HG03066 (cell line): ENCODE results near the gene IL10RA.
A peak's percentile ranks its signal among the peaks of the same experiment; 100 is the strongest.

Source experiments
- ATAC-seq: cut with Tn5 transposase; IDR thresholded peaks from one replicate; pipeline ENCODE4 v1.9.1; 2021; ENCODE audit warnings: low read depth; ENCODE audit not compliant: unreplicated experiment

Gene IL10RA

DNA sequence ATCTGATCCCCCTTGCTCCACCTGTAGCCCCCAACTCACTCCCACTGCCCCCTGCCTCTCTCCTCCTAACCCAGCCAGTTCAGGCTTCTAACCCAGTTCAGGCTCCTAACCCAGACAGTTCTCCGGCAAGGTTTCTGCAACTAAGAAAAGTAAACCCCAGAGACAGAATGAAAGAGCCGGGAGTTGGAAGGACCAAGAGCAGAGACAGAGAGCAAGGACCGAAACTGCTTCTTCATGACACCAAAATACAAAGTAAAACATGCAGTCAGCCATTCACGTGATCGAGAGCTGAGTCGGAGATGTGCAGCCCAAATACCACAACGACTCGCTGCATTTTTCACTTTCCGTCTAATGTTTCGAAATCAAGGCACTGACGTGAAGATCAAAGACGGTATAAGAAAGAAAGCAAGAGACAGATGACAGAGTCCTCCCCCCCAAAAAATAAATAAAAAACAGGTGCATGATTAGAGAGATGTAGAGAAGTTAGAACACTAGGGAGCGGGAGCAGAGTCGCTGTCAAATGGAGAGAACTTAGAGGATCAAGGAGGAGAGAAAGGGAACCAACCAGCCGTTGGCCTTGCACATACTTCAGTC lies 884 bp downstream of the IL10RA start:
- ATAC-seq: peak; percentile 52

- ATAC-seq: no peak
These were observed 3.3 kb downstream of the IL10RA start for GRCh38 chr11:117989351-117990102.

DNA sequence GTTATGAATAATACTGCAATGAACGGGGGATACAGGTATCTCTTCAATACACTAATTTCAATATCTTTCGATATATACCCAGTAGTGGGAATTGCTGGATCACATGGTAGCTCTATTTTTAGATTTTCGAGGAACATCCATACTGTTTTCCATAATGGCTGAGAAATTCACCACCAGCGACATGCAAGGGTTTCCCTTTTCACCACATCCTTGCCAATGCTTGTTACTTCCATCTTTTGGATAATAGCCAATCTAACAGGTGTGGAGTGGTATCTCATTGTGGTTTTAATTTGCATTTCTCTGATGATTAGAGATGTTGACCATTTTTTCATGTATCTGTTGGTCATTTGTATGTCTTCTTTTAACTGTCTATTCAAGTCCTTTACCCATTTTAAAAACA lies 5.9 kb downstream of the IL10RA start:
- no peak for ATAC-seq

DNA sequence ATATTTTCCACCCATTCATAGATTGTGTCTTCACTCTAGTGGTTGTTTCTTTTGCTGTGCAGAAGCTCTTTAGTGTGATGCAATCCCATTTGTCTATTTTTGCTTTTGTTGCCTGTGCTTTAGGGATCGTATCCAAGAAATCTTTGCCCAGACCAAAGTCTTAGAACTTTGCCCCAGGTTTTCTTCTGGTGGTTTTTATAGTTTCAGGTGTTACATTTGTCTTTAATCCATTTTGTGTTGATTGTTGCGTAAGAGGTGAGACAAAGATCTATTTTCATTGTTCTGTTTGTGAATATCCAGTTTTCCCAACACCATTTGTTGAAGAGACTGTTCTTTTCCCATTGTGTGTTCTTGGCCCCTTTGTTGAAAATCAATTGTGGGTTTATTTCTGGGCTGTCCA lies 6.4 kb downstream of the IL10RA start:
- ATAC-seq: no peak

DNA sequence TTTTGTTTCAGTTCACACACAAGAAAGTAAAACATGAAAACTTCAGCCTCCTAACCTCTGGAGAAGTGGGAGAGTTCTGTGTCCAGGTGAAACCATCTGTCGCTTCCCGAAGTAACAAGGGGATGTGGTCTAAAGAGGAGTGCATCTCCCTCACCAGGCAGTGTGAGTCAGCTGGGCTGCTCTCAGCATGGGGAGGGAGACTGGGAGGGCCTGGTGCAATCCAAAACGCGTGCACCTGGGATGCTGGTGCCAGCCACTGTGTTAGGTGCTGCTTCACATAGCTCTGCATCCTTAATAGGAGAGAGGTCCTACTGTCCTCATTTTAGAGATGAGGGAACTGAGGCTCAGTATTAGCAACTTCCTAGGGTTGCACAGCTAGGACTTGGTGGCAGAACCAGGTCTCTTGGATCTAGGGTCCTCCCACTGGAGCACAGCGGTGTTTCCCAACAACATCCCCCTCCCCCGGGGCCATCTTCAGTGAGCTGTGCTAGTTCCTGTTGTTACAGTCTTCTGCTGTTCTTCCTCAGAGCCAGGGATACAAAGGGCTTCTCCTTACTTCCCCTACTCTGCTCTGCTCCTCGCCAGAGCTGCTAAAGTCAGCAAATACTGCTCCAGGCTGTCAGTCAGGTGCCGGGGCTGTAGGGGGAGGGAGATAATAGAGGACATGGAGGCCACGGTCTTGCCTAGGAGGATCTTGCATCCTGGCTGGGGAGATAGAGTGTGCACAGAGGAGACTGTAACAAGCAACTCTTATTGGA lies 8.0 kb downstream of the IL10RA start:
- no peak for ATAC-seq

- ATAC-seq: no peak
These were observed 9.3 kb downstream of the IL10RA start for GRCh38 chr11:117995472-117995871.

DNA sequence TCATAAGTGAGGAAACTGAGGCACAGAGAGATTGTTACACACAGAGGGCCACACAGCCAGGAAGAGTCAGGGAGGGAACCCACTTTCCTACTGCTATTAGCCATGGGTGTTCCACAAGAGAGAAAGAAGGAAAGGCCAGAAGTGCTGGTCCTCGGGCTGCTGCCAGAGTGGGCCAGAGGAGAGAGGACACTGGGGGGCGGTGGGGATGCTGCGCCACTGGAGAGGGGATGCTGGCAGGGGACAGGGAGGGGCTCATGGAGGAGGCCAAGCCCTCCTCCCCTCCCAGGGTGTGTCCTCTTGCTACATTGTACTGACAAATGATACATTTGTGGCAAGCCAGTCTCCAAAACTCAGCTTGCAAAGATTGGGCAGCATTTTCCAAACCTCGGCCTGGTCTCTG lies 9.9 kb downstream of the IL10RA start:
- ATAC-seq: no peak

DNA sequence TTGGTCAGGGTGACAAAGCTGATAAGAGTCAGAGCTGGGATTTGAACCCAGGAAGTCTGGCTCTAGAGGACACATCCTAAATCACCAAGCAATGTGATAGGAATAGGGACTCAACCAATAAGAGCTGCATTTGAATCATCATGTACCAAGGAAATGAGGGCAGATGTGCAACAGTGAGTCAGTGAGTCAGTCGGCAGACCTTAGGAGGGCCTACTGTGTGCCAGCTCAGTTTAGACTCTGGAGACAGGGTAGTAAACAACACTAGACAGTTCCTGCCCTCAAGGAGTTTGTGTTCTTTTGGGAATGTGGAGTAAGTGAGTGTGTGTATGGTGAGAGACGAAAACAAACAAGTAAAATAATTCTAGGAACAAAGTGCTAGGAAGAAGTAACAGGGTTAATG lies 11.2 kb downstream of the IL10RA start:
- no peak for ATAC-seq

GRCh38 chr11:117997823-117998579 lies 11.8 kb downstream of the IL10RA start:
- peak; percentile 79 for ATAC-seq

GRCh38 chr11:117998664-117999353 lies 12.6 kb downstream of the IL10RA start:
- ATAC-seq: no peak

DNA sequence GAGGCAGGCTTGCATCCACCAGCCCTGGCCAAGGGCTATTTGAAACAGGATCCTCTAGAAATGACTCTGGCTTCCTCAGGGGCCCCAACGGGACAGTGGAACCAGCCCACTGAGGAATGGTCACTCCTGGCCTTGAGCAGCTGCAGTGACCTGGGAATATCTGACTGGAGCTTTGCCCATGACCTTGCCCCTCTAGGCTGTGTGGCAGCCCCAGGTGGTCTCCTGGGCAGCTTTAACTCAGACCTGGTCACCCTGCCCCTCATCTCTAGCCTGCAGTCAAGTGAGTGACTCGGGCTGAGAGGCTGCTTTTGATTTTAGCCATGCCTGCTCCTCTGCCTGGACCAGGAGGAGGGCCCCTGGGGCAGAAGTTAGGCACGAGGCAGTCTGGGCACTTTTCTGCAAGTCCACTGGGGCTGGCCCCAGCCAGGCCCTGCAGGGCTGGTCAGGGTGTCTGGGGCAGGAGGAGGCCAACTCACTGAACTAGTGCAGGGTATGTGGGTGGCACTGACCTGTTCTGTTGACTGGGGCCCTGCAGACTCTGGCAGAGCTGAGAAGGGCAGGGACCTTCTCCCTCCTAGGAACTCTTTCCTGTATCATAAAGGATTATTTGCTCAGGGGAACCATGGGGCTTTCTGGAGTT lies 13.3 kb downstream of the IL10RA start:
- ATAC-seq: no peak

GRCh38 chr11:118000067-118000849 lies 14.1 kb downstream of the IL10RA start:
- no peak for ATAC-seq

GRCh38 chr11:118000850-118001228 lies 14.6 kb downstream of the IL10RA start:
- no peak for ATAC-seq

- no peak for ATAC-seq
These were observed 15.3 kb downstream of the IL10RA start for GRCh38 chr11:118001494-118001971.

GRCh38 chr11:118002010-118002540 lies 15.9 kb downstream of the IL10RA start:
- ATAC-seq: no peak

DNA sequence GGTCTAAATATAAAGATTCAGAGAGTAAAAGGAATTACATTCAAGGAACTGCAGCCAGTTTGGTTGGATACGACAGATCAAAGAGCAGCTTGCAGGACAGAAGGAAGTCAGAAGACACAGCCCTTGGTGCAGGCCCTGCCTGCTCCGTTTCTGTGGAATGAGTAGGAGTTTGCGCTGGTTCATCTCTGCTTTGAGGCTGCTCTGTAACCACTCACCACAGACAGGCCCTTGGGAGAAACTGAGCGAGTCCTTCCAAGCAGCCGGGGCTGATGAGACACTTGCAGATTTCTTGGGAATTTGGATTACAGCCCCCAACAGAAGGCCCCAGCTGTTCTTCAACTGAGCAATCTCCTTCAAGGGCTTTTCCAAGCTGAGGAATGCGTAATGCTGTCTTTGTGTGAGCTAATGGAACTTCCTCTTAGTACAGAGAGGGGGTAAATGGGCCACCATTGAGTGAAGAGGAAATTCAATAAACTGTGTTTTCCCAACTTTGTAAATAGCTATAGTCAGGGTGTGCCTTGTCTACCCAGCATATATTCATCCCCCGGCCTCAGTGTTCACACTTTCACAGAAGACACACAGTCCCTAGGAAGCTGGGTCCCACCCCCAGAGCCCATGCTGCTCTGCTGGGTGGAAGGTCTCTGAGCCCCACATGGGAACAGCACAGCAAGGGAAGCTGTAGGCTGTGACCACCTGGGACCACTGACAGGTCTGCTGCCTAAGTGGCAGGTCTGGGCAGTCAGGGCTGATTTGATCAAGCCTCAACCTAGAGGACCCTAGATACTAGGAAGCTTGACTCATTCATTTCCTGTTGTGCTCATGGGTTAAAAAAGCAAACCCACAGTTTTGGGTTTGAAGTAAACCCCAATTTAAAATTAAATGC lies 16.6 kb downstream of the IL10RA start:
- ATAC-seq: no peak

DNA sequence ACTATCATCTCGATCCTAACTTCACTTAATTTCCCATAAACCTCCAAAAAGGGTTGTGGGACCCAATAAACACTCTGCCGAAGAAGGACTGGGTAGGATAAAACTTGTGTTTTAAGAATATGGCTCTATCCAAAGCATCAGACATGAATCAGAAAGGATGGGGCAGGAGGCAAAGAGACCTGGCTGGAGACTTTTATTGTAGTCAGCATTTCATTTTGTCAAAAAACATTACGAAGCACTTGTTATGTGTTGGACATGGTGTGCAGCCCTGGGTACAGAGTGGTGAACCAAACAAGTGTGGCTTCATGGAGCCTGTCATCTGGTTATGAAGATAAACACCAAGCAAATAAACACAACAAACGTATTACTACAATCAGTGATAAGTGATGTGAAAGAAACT lies 17.3 kb downstream of the IL10RA start:
- no peak for ATAC-seq
